ENCODE measurements around the gene DOCK1.

DOCK1 gene

DNA sequence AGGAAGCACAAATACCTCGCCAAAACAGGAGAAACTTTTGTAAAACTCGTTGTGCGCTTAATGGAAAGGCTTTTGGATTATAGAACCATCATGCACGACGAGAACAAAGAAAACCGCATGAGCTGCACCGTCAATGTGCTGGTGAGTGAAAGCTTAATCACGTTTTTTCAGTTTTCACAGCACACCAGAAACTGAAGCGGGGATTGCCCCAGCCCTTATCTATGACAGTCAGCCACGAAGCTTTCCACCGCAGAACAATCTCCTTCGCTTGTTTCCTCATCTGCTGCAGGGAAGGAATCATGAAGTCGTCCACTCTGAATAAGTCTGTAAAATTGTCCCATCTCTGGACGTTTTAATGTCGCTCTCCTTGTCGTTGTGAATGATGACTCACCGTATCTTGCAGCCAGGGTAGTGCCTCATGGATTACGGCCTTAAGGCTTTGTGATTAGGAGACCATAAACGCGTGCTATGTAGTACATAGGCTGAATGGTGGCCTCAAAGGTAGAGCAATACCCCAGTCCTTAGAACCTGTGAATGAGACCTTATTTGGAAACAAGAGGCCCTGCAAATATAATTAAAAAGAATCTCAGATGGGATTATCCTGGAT lies 468.9 kb downstream of the DOCK1 start:
- DNase-seq = no peak

DNA sequence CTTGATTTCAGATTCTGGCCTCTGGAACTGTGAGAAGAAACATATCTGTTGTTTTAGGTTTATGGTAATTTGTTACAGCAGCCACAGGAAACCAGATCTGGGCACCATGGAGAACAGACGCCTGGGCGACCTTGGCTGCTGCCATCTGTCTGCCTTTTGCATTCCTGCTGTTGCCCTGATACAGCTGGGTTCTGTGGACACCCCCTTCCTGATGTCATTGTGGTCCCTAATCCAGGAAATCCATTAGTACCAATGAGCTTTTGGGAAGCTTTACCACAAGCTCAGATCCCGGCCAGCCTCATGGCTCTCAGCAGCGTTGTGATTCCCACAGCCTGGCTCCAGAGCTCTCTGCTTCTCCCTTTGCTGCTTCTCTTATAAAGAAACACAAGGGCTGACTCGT lies 469.7 kb downstream of the DOCK1 start:
- DNase-seq = no peak

DNA sequence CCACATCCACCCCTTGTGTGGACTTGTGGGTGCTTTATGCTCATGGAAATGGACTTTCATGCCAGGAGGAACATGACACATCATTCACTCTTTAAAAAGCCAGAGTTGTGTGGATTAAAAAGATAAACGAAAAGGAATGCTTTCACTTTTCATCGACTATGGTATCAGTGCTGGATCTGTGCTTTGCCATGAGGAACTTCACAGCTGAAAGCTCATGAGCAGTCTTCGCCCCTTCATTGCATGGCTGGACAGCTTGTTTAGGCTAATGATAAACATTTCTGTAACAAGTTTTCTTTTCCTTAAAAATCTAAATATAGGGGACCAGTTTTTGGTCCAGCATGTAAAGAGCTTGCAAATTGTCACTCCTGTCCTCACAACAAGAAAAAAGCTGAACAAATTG lies 470.2 kb downstream of the DOCK1 start:
- no peak for DNase-seq

DNA sequence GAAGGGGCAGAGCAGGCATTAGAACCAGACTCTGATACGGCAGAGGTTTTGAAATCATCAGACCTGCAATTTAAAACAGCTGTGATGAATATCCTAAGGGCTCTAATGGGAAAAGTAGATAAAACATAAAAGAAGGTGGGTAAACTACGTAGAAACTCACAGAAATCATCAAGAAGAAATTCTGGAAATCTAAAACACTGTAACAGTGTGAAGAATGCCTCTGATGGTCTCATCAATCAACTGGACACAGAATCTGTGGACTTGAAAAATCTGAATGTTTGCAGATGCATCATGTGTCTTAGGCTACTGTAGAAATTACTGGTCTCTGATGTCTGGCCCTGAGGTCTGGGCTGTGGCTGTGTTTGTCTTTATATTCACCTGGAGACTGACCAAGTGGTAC lies 470.8 kb downstream of the DOCK1 start:
- DNase-seq = no peak

DNA sequence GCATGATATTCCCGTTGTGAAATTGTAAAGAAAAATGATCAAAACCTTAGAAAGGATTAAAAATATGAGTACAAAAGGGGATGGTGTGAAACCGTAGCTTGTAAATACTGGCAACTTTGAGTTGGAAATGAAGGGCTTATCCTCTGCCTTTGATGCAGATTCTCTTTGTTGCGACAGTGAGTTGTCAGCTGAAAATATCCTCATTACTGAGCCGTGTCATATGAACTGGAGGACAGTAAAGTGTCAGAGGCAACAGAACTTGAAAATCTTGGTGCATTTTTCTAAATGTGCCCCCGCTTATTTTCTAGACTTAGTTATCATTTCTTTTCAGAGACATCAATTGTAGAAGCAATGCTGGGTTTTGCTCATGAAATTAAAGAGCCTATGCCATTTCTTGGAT lies 473.4 kb downstream of the DOCK1 start:
- DNase-seq = no peak

DNA sequence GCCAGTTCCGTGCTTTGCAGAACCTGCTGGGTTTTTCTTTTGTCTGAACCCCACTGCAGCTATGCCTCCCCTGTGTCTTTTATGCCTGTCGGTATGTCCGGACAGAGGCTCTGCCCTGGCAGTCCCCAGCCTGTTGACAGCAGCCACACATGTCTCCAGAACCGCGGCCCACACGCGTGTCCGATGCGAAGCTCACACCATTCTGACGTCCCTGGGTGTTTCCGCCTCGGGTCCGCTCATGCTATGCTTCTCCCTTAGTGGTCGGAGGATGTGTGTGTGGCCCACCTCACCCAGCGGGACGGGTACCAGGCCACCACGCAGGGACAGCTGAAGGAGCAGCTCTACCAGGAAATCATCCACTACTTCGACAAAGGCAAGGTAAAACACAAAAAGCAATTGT lies 479.3 kb downstream of the DOCK1 start:
- no peak for DNase-seq

DNA sequence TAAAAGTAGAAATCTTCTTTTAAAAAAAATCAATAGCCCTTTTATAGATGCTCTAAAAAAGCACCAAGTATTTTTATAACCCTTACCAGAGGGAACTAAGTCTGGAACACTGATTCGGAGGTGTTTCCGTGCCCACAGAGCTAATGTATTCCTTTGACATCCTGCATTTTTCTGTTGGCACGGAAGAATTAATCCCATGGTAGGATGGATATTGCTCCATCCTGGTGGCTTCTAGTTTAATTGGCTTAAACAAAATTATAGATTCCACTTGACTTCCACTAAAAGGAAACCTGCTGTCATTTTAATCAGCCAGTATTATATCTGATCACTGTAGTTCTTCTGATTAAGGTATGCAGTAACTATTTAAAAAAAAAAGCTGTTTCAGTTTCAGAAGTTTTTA lies 479.8 kb downstream of the DOCK1 start:
- no peak for DNase-seq

DNA sequence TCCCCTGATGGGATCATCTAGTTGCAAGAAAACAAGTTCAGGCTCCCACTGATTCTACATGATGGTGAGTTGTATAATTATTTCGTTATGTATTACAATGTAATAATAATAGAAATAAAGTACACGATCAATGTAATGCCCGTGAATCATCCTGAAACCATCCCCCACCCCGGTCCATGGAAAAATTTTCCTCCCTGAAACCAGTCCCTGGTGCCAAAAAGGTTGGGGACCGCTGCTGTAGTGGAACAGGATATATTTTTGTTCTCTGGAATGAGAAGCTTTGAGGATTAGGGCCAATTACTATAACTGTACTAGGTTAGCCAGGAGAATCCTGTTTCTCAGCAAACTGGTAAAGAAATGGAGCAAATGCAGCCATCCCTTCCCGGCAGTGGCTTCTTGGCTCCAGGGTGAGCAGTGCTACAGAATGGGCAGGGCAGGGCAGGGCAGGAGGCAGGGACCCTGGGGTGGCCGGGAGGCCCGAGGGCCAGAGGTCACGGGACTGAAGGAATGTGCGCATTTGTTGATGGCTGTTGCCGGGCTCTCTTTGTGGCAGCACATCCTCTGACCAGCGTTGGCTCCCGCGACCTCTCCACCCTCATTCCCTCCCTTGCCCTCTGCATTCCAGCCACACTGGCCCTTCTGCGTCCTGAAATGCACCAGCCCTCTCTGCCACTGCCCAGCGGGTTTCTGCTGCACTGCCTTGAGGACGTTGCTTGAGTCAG lies 481.5 kb downstream of the DOCK1 start:
- no peak for DNase-seq

DNA sequence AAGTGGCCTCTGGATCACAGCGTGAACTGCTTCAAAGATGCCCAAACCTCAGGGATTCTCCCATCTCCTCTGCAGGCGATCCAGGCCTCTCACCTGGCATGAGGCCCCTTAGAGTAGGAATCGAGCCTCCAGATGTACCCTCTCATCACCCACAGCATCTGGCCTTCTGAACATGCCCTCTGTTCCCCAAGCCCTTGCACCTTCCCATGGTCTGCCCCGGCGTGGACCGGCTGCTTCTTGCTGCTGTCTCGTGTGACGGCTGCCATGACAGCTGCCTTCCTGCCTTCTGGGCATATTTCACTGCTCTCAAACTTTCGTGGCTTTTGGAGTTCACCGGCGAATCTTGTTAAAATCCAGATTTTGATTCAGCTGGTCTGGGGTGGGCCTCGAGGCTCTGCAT lies 486.6 kb downstream of the DOCK1 start:
- no peak for DNase-seq

DNA sequence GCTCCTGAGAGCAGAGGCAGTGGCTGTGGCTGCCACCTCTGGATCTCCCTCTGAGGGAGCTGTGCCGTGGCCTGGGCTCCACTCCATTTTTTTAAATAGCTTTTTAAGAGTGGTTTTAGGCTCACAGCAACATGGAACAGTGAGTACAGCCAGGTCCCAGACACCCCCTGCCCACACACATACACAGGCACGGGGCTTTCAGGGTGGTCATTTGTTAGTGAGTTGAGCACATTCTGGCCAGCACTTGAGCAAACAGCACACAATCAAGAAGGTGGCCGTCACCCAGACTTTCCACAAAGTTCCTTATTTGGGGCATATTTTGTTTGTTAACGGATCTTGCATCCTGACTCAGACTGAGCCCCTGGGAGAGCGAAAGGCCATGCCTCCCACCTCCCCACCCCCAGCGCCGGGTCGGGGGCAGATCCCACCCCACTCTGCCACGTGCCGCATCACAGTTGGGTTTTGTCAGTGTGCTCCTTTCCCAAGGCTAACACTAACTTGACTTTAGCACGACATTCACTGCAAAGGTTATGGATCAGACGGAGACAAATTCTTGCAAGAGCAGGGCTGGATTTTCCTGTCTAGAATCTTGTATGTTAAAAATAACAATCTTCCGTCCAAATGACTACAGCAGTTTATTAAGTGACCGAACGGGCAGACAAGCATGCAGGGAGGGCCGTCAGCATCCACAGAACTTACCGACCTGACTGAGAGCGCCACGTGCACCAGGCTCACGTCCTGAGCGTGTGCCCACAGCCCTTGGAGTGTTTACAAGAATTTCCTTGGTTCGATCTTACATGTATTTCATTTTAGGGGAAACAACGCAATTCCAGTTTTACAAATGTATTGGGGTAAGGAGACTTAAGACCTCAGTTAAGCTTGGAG lies 487.4 kb downstream of the DOCK1 start:
- no peak for DNase-seq

DNA sequence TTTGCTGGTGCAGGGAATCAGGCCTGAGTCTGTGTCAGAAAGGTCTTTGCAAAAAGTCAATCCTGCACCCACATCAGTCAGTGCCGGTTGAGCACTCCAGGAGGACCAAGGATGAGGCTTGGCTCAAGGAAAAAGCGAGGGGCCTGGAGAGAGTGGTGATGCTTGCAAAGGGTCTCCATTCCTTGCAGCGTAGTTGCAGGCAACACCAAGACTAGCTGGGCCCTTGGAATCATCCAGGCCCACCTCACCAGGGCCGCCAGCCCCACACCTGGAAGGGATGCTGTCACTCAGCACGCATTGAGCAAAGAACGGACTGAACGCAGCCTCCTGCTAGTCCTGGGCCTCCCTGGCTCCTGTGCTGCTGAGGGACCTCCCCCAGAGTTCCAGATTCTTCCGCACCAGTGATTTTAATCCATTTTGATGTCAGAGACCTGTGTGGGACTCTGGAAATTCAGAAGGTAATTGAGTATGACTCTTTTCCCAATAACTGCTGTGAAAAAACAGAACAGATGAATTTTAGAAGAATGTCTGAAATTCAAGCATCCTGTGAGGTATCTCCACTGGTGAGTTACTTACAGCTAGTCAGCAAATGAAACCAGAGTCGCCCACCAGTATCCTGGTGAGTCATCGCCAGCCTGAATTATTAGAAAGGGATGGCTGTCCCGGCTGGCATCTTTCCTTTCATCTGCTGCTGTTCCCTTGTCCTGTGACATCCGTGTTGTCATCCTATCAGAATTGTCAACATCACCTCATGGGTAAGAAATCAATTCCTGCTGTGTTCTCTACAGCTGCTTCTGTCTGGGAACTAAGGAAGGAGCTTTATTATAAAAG lies 493.1 kb downstream of the DOCK1 start:
- no peak for DNase-seq

DNA sequence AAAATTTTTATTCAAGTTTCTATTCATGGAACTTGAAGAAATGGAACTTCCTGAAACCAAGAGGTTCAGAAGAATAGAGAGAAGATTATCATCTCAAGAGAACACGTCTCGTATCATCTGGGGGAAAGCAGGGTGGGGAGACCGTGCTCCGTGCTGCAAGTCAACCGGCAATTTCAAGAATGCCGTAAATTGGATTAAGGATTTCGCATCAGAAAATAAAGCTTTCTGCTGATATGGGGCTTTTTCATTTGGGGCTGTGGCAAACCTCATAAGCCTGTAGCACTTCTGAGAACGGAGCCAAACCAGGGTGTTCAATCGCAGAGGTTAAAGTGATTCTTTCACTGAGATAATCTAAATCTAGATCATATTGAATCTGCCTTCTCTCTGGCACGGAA lies 493.7 kb downstream of the DOCK1 start:
- DNase-seq = no peak

DNA sequence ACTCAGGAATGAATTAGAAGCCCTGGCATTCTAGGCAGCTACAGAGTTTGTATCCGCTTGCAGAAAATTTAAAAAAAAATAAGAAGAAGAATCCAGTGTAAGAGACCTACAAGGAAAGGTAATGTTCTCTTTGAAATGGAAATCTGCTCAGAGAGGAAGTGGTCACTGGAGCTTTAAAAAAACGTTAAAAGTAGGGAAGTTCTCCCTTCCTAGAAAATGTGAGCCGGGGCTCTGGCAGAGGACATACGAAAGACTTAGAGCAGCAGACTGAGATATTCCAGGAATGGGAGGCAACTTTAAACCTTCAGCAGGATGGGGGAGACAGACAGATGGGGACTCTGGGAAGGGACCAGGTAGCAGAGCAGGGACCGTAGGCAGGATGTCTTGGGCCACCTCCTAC lies 494.4 kb downstream of the DOCK1 start:
- DNase-seq = no peak

DNA sequence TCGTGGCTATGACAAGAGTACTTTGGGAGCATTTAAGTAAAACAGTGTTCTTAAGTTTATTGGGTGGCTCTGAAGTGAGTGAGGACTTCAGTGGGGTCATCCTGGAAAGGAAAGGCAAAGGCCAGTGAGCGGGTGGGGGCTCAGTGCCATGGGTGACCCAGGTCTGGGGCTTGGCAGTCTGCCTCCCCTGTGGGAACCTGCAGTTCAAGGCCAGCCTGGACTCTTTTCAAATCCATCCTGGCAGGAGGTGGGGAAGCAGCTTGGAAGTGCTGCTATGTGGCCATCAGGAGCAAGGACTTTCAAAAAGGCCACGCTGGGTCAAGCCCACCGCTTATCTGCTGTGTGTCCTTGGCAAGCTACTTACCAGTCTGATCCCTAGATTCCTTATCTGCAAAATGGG lies 495.0 kb downstream of the DOCK1 start:
- no peak for DNase-seq

DNA sequence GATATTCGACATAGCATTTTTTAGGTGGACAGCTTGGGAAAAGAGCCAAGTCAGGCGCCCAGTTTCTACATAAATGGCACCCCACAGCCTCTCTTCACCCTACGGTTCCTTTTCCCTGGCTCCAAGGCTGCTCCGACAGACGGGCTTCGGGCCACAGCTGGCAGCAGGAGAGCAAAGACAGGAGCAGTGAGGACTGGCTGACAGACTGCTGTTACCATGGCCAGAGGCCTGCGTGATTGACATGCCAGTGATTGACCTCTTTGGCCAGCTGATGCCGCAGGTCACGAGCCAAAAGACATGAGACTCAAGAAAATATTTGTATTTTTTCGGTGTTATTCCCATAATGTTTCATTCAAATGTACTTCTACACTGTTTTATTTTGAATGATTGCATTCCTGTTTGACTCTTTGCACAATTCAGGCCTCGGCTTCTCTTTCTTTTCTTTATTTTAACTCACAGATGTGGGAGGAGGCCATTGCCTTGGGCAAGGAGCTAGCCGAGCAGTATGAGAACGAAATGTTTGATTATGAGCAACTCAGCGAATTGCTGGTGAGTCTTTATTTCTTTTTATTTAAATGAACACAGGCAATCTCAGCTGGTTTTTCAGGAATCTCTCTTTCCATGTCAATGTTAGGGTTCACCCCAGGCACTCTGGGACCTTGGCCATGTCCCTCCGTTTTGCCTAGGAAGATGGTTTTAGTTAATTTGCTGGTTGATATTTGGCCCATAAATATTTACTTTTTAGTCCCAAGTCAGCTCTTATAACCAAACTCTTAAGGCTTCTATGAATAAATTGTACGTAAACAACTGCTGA lies 497.6 kb downstream of the DOCK1 start:
- no peak for DNase-seq

DNA sequence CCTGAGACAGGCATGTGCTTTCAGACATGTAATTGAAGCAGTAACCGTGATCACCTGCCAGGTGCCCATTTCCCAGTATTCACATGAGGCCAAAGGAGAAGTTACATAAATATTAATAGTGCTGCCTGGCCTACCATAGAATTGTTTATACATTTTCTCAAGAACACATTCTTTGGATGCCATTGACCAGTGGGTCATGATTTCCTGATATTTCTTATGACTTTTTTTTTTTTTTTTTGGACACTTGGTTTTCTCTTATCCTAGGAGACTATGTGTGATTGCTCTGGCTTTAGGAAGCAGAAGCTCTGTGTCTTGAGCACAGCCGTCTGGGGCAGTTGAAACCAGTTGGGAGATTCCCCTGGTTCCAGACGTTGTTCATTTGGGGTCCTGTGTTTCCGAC lies 500.0 kb downstream of the DOCK1 start:
- no peak for DNase-seq

DNA sequence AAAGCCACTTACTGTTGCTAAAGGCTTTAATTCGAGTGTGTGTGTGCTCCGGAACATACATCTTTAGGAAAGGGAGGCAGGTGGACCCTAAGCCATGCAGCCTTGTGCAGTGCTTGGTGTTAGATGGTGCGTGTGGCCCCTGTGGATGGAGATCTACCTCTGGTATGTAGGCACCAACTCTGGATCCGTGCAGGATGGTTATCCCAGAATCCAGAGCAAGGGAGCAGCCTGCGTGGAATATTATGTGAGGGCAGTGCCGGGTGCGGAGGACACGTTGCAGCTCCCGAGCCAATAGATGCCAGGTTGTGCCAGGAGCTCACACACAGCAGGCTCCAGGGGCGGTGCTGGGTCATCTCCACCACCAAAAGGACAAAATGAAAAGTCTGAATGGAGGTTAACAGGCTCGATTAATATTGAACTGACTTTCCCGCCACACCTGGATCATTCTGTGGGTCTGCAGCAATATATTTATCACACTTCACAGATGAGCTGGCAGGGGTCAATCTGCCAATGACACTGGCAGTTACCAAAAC lies 500.9 kb downstream of the DOCK1 start:
- no peak for DNase-seq

DNA sequence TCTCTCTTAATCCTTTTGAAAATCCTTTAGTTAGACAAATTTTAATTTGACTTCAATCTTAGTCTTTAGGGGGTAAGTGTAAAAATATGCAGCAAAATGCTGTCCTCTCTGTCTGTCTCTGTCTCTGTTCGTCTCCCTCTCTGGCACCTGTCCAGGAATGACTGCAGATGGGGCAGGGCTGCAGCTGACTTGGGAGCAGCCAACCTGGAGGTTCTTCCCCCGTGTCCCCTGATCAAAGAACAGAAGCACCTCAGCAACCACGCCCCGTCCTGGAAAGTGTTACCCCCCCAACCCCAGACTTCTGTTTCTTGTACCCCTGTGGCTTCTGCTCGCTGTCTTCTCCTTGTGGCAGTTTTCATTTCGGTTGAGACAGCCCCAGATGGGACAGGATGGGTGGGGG lies 502.3 kb downstream of the DOCK1 start:
- DNase-seq = no peak

DNA sequence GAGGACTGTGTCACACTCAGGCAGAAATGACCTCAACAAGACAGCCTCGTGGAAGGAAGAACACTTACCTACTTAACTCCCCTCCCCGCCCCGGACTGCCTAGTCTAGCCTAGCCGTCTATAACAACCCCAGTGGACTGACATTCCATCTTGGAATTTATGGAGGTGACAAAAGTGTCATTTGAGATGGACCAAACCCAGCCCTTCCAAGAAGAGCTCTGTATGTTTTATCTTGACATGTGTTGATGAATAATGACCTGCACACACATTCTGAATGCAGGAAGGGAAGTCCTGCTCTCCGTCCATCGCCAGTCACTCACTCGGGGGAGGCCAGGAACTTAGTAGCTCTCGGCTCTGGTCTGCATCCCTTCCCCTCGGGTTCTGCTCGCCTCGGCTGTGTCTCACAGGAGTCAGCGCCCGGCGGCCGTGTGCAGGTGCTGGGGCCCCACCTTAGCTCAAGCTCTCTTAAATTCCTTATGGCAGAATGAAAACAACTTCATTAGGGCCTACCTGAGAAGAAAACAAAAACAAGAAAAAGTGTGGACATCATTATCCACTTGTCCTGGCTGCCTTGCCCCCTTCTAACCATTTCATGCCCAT lies 503.0 kb downstream of the DOCK1 start:
- DNase-seq = no peak

DNA sequence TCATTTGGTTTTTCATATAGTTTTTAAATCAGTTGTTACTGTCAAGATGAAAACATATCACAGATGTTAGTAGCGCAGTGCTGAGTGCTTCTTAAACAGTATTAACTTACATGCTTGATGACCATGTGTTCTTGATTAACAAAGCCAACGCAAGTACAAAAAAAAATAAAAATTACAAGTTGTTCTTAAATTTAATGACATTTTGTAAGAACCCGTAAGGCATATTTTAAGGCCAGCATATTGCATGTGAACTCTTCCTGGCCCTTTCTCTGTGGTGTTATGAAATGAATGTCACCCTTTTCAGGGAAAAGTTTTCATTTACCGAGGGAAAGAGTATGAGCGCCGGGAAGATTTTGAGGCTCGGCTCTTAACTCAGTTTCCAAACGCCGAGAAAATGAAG lies 503.5 kb downstream of the DOCK1 start:
- no peak for DNase-seq

DNA sequence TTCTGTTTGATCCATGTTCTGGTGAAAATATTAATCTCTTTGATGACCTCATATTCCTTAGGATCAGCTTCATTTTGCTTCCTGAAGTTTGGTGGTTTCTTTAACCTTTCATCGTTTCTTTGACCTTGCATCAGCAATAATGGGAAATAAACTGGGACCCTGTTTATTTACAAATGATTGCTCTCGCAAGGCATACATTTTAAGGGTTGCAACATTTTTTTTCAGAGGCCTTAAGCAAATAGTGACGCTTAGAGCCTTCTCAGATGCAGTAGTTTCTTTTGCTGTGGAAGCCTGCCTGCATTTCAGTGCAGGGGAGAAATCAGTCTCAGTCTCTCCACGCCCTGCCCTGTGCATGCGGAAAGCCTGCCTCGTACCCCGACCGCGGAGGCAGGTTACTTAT lies 504.8 kb downstream of the DOCK1 start:
- DNase-seq = no peak

DNA sequence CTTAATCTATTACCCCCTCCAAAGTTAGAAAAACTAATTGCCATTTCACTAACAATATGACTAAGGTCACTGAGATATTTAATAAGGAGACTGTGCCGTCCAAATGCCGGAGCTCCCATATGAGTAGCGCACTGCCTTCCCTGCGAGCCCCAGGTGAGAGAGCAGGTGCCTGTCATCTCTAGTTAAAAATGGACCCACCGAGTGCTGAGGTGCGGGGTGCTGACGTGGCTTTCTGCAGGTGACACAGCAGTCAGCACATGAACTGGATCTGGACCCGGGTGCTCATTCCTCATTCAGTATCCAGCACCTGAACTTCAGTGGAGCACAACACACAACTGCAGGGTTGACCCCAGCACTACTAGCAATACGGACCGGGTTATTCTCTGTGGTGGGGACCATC lies 505.8 kb downstream of the DOCK1 start:
- no peak for DNase-seq

All from AML-193 (cell line).